H1 (cell line): Measurements from ENCODE around the gene CX3CL1. TPM values are rescaled to one million over a fixed set of nuclear protein-coding genes. Genes with fewer than 3 reads are reported as not detected.

ENCODE experiments used
- CTCF ChIA-PET: fragments of 300-600 bp; sonication (Branson Sonifier 250); formaldehyde crosslinking; loops from one replicate; lab custom pipeline; 2021; ENCODE audit not compliant: partially characterized antibody; lab: Charles Lee
- POLR2A ChIA-PET: fragments of 300-600 bp; sonication (Branson Sonifier 250); formaldehyde crosslinking; loops from one replicate; lab custom pipeline; 2021; ENCODE audit warnings: inconsistent platforms; ENCODE audit not compliant: partially characterized antibody; lab: Charles Lee
- DNase-seq, 2 experiments: peaks; one replicate each; pipeline versions ENCODE4 v3.0.0 to v3.0.0-alpha.2; 2010 to 2022; ENCODE audit warnings: low spot score in 2 of 2, low read depth in 1 of 2, mixed read lengths in 1 of 2
- FAIRE-seq: peaks from 2 replicates; lab custom pipeline; 2011; peaks lifted over from hg19 to GRCh38; lab: Jason Lieb, UNC
- H2AFZ ChIP-seq: 2 replicates; pipeline ENCODE4 v1.8.1; 2012; ENCODE audit warnings: low read length, inconsistent platforms
- H2AK5ac ChIP-seq: 2 replicates; pipeline ENCODE4 v1.6.1; 2013; ENCODE audit warnings: low read depth, low read length
- H2BK120ac ChIP-seq: replicated peaks from 2 replicates; pipeline ENCODE3; 2013; ENCODE audit warnings: low read depth, low read length, inconsistent platforms
- H2BK12ac ChIP-seq: 2 replicates; pipeline ENCODE4 v1.6.1; 2013; ENCODE audit warnings: low read depth, low read length
- H2BK15ac ChIP-seq: 2 replicates; pipeline ENCODE4 v1.6.1; 2013; ENCODE audit warnings: low read length
- H2BK20ac ChIP-seq: 2 replicates; pipeline ENCODE4 v1.6.1; 2013; ENCODE audit warnings: low read length
- H2BK5ac ChIP-seq: 2 replicates; pipeline ENCODE4 v1.6.1; 2013; ENCODE audit warnings: low read depth, low read length
- H3K14ac ChIP-seq: 2 replicates; pipeline ENCODE4 v1.6.1; 2013; ENCODE audit warnings: inconsistent platforms; ENCODE audit not compliant: insufficient read length
- H3K18ac ChIP-seq: 2 replicates; pipeline ENCODE4 v1.6.1; 2013; ENCODE audit warnings: low read length; ENCODE audit errors: extremely low read depth
- H3K23ac ChIP-seq: 2 replicates; pipeline ENCODE4 v1.6.1; 2013; ENCODE audit warnings: inconsistent platforms; ENCODE audit not compliant: insufficient read length
- H3K23me2 ChIP-seq: 2 replicates; pipeline ENCODE4 v1.6.1; 2013; ENCODE audit warnings: low read depth, low read length
- H3K27ac ChIP-seq: 2 replicates; pipeline ENCODE4 v1.6.1; 2011; ENCODE audit warnings: low read depth, low read length, inconsistent platforms
- H3K27me3 ChIP-seq, 4 experiments: replicated peaks in 1 of 4; 1 replicate in 1 of 4; 2 replicates in 3 of 4; pipeline versions ENCODE4 v1.6.1 to v1.8.1; 2011 to 2013; ENCODE audit warnings: low read length in 3 of 4, mild to moderate bottlenecking in 3 of 4, inconsistent platforms in 2 of 4, mixed read lengths in 2 of 4, moderate library complexity in 1 of 4; ENCODE audit not compliant: control insufficient read depth in 3 of 4, insufficient read depth in 3 of 4; ENCODE audit errors: extremely low read depth in 1 of 4
- H3K36me3 ChIP-seq, 4 experiments: 2 replicates each; pipeline versions ENCODE4 v1.6.1 to v1.8.1; 2011 to 2013; ENCODE audit warnings: mild to moderate bottlenecking in 4 of 4, low read length in 3 of 4, moderate library complexity in 2 of 4, control low read depth in 1 of 4, inconsistent platforms in 1 of 4; ENCODE audit not compliant: insufficient read depth in 4 of 4, control insufficient read depth in 2 of 4
- H3K4ac ChIP-seq: replicated peaks from 2 replicates; pipeline ENCODE3; 2013; ENCODE audit warnings: low read length, low read depth, mixed read lengths, inconsistent platforms; ENCODE audit not compliant: insufficient read length
- H3K4me1 ChIP-seq, 4 experiments: replicated peaks in 1 of 4; 1 replicate in 1 of 4; 2 replicates in 3 of 4; pipeline versions ENCODE4 v1.6.1 to v1.8.1; 2011 to 2013; ENCODE audit warnings: low read length in 3 of 4, inconsistent platforms in 2 of 4, mixed read lengths in 1 of 4; ENCODE audit not compliant: insufficient read depth in 4 of 4, control insufficient read depth in 3 of 4
- H3K4me2 ChIP-seq, 2 experiments: 2 replicates each; pipeline versions ENCODE4 v1.6.1 to v1.8.1; 2011 to 2013; ENCODE audit warnings: low read depth in 2 of 2, low read length in 2 of 2, control low read depth in 1 of 2, inconsistent platforms in 1 of 2, mild to moderate bottlenecking in 1 of 2; ENCODE audit not compliant: insufficient read depth in 1 of 2
- H3K4me3 ChIP-seq, 4 experiments: fragments of 200-600, 300-600 bp in 1 of 4; sonication (generic), shearing (Covaris generic), sonication (Bioruptor Twin) in 1 of 4; 2 replicates each; pipeline versions ENCODE4 v1.5.1 to v1.8.1; 2011 to 2016; ENCODE audit warnings: low read length in 4 of 4, low read depth in 3 of 4, control low read depth in 2 of 4, inconsistent platforms in 2 of 4, mild to moderate bottlenecking in 2 of 4, mixed read lengths in 1 of 4, moderate library complexity in 1 of 4; ENCODE audit not compliant: insufficient read depth in 2 of 4; ENCODE audit errors: extremely low read depth in 1 of 4
- H3K56ac ChIP-seq: replicated peaks from 2 replicates; pipeline ENCODE3; 2013; ENCODE audit warnings: low read depth, mild to moderate bottlenecking, mixed read lengths, low read length, inconsistent platforms; ENCODE audit not compliant: insufficient read length
- H3K79me1 ChIP-seq: 2 replicates; pipeline ENCODE4 v1.6.1; 2013; ENCODE audit warnings: low read depth, low read length, control low read depth
- H3K79me2 ChIP-seq, 2 experiments: 2 replicates each; pipeline versions ENCODE4 v1.6.1 to v1.8.1; 2012 to 2013; ENCODE audit warnings: low read length in 2 of 2, mild to moderate bottlenecking in 2 of 2, inconsistent platforms in 1 of 2; ENCODE audit not compliant: insufficient read depth in 2 of 2, control insufficient read depth in 1 of 2
- H3K9ac ChIP-seq, 4 experiments: replicated peaks in 1 of 4; 1 replicate in 1 of 4; 2 replicates in 3 of 4; pipeline versions ENCODE4 v1.6.1 to v1.8.1; 2011 to 2013; ENCODE audit warnings: low read depth in 3 of 4, low read length in 3 of 4, control low read depth in 2 of 4, mild to moderate bottlenecking in 2 of 4, moderate library complexity in 2 of 4, inconsistent platforms in 1 of 4; ENCODE audit errors: extremely low read depth in 1 of 4
- H3K9me3 ChIP-seq, 2 experiments: 2 replicates each; pipeline versions ENCODE4 v1.6.1 to v1.8.1; 2012 to 2013; ENCODE audit warnings: mild to moderate bottlenecking in 2 of 2, moderate library complexity in 2 of 2, control low read depth in 1 of 2, inconsistent platforms in 1 of 2, low read depth in 1 of 2, low read length in 1 of 2, mixed read lengths in 1 of 2; ENCODE audit not compliant: insufficient read depth in 2 of 2
- H4K20me1 ChIP-seq, 2 experiments: replicated peaks in 1 of 2; 2 replicates each; pipeline versions ENCODE3 to v1.8.1; 2011 to 2013; ENCODE audit warnings: inconsistent platforms in 2 of 2, low read length in 2 of 2, mild to moderate bottlenecking in 1 of 2; ENCODE audit not compliant: insufficient read depth in 2 of 2, control insufficient read depth in 1 of 2
- H4K5ac ChIP-seq: 2 replicates; pipeline ENCODE4 v1.6.1; 2013; ENCODE audit warnings: low read length, low read depth, mixed read lengths, inconsistent platforms; ENCODE audit not compliant: insufficient read length
- H4K8ac ChIP-seq: 2 replicates; pipeline ENCODE4 v1.8.0; 2013; ENCODE audit warnings: mild to moderate bottlenecking, moderate library complexity, low read length, inconsistent platforms; ENCODE audit not compliant: insufficient read depth; ENCODE audit errors: extremely low read depth
- H4K91ac ChIP-seq: replicated peaks from 2 replicates; pipeline ENCODE3; 2013; ENCODE audit warnings: low read length, mixed read lengths, inconsistent platforms; ENCODE audit not compliant: insufficient read length
- CBX8 ChIP-seq: fragments of 300-800, 300-1000 bp; sonication (generic); IDR thresholded peaks from 2 replicates; pipeline ENCODE4 v1.7.1; 2016; ENCODE audit warnings: low read depth, low read length, borderline replicate concordance
- CHD1 ChIP-seq: IDR thresholded peaks from 2 replicates; pipeline ENCODE4 v1.6.1; 2012; ENCODE audit warnings: low read depth, low read length, improper control_type of control experiment
- GTF2F1 ChIP-seq: IDR thresholded peaks from 2 replicates; pipeline ENCODE4 v1.6.1; 2012; ENCODE audit warnings: low read depth, low read length, improper control_type of control experiment, borderline replicate concordance
- PHF8 ChIP-seq: fragments of 200-600 bp; sonication (generic); conservative IDR thresholded peaks from 2 replicates; pipeline ENCODE4 v1.7.1; 2012; ENCODE audit warnings: low read depth, mild to moderate bottlenecking, inconsistent platforms, low read length, moderate library complexity
- SUZ12 ChIP-seq: fragments of 200-600 bp; sonication (generic); IDR thresholded peaks from 2 replicates; pipeline ENCODE4 v1.6.1; 2012; ENCODE audit warnings: mild to moderate bottlenecking, inconsistent platforms, low read length, moderate library complexity, mixed read lengths
- WGBS, 2 experiments: shearing (Covaris generic) in 1 of 2; methylation state at CpG; one replicate each; pipeline versions ENCODE4 v1.1.6 to v1.1.7; 2013 to 2015; ENCODE audit warnings: low lambda C conversion rate in 2 of 2, mixed read lengths in 2 of 2, inconsistent platforms in 1 of 2, low coverage in 1 of 2, missing lambda C conversion rate in 1 of 2; ENCODE audit not compliant: insufficient replicate concordance in 2 of 2, insufficient coverage in 1 of 2, insufficient read length in 1 of 2; ENCODE audit errors: extremely low coverage in 1 of 2, missing lambda C conversion rate in 1 of 2; 5-methylcytosine and 5-hydroxymethylcytosine counted together
- polyA plus RNA-seq, 7 experiments: library from polyadenylated mRNA; depleted of rRNA in 3 of 7; stranded (reverse) in 5 of 7; unstranded in 2 of 7; fragments of >200 nt in 5 of 7; fragments of 200-250 nt in 2 of 7; gene quantifications; 1 replicate in 5 of 7; 2 replicates in 1 of 7; 4 replicates in 1 of 7; pipeline versions ENCODE4 v1.2.1 to v1.2.3, GENCODE V29; 2011 to 2013; ENCODE audit warnings: missing spikeins in 2 of 7, mixed read lengths in 2 of 7
- total RNA-seq: library from RNA; stranded (reverse); fragmentation: NEBNext Ultra II Directional; extraction: Animal tissue kit (Norgen Biotek cat#: 25700); gene quantifications from 2 replicates; pipeline ENCODE4 v1.2.1, GENCODE V29; 2021
- TF ChIP-seq, protein P1 (sequence below): IDR thresholded peaks from 2 replicates; pipeline ENCODE4 v1.6.1; 2012; ENCODE audit warnings: low read length, inconsistent platforms
- TF ChIP-seq, protein P2 (sequence below), 3 experiments: IDR thresholded peaks; 1 replicate in 2 of 3; 2 replicates in 1 of 3; pipeline versions ENCODE4 v1.5.1 to v1.6.1; 2011; ENCODE audit warnings: low read length in 3 of 3, mild to moderate bottlenecking in 3 of 3, inconsistent platforms in 2 of 3, low read depth in 1 of 3, moderate library complexity in 1 of 3; ENCODE audit not compliant: insufficient read depth in 1 of 3; ENCODE audit errors: control extremely low read depth in 1 of 3

CX3CL1 gene
- total and polyA plus RNA-seq, 2 of the 8 experiments (the other 6 are each of a cell fraction or from before 2014, with no cell fraction given): 1.4 to 3.0 TPM

DNA sequence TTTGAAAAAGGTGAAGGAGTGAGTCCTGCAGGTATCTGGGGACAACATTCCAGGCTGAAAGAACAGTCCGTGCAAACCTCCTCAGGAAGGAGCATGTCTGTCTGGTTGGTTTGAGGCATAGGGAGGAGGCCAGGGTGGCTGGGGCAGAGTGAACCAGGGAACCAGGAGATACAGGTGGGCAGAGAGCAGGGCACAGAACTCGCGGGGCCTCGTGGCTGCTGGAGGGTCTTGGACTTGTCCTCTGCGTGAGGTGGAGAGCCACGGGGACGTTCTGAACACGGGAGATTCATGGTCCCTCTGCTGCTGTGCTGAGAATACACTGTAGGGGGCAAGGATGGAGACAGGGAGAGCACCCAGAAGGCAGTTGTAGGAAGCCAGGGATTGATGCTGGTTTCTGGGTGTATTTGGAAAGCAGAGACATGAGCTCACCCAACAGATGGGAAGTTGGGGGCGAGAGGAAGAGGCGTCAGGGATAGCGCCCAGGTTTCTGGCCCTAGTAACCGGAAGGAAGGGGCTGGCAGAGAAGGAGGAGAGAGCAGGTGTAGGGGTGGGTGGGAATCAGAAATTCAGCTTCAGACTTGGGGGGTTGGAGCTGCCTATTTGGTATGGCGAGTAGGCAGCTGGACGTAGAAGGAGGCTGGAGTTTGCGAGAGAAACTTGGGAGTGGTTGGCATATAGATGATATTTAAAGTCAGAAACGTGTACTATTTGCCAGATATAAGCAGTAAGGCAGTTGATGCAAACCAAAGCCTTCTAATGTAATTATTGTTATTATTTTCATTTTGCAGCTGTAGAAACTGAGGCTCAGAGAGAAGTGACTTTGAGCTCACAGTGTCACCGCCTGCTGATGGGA is 31.9 kb downstream of the CX3CL1 start, which contains the start of gene CCL17:
Gene CCL17, plus strand, starts transcription at position 803 of the 853 bp plus-strand sequence. CDS start 9,166 bp downstream, outside the sequence.
- H4K91ac ChIP-seq: no peak within 1 kb of the TSS
- FAIRE-seq (no peak), DNase-seq (no peak)
- no peaks in the 10 kb centered on the region; a peak in 1 of 4 replicates for H3K9me3 ChIP-seq
- H3K56ac ChIP-seq: no peak within 1 kb of the TSS
- H3K4me2 ChIP-seq: no peak within 1 kb of the TSS
- H3K27me3 ChIP-seq: no peaks in the 10 kb centered on the region
- no peak within 1 kb of the TSS for H3K4ac ChIP-seq
- H3K14ac ChIP-seq: no peak within 1 kb of the TSS
- H2BK12ac ChIP-seq: no peak within 1 kb of the TSS
- H2BK20ac ChIP-seq: no peak within 1 kb of the TSS
- H2BK5ac ChIP-seq: no peak within 1 kb of the TSS
- peaks cover 9% of the 10 kb centered on the region; the same call in 1 of the 2 replicates for H3K23me2 ChIP-seq
- H4K5ac ChIP-seq: no peak within 1 kb of the TSS
- no peak within 1 kb of the TSS for H3K23ac ChIP-seq
- no peaks in the 10 kb centered on the region for H3K79me1 ChIP-seq
- no peak within 1 kb of the TSS for H2AFZ ChIP-seq
- no peak within 1 kb of the TSS for H3K18ac ChIP-seq
- H4K8ac ChIP-seq: no peak within 1 kb of the TSS
- H2BK15ac ChIP-seq: no peak within 1 kb of the TSS
- no peak within 1 kb of the TSS for H2AK5ac ChIP-seq
- no peaks in the 10 kb centered on the region for H3K36me3 ChIP-seq
- H4K20me1 ChIP-seq: peaks cover 0 to 4% of the 10 kb centered on the region in 2 experiments
- H3K27ac ChIP-seq: no peak within 1 kb of the TSS
- H3K79me2 ChIP-seq: no peaks in the 10 kb centered on the region
- H2BK120ac ChIP-seq: no peak within 1 kb of the TSS
- ChIA-PET POLR2A (interaction anchor here (1.8 kb wide), 1 partner anchor 13 kb away, joined by 10 read pairs; no protein-coding TSS in a partner anchor), CTCF (interaction anchor here (0.6 to 4.3 kb wide), 10 partner anchors 9 to 328 kb away, joined by 3 to 39 read pairs (median 3); partner anchors contain the start of gene ARL2BP)
- no peak within 1 kb of the TSS for H3K4me3 ChIP-seq
- 89% methylated on average over 17 of the region's 17 CpGs; no CpG with 5 or more reads in 1 of the 2 experiments for WGBS, 2 experiments
- no peaks in the 10 kb centered on the region for H3K4me1 ChIP-seq
- no peak within 1 kb of the TSS for H3K9ac ChIP-seq
- TF ChIP-seq, protein P1, sequence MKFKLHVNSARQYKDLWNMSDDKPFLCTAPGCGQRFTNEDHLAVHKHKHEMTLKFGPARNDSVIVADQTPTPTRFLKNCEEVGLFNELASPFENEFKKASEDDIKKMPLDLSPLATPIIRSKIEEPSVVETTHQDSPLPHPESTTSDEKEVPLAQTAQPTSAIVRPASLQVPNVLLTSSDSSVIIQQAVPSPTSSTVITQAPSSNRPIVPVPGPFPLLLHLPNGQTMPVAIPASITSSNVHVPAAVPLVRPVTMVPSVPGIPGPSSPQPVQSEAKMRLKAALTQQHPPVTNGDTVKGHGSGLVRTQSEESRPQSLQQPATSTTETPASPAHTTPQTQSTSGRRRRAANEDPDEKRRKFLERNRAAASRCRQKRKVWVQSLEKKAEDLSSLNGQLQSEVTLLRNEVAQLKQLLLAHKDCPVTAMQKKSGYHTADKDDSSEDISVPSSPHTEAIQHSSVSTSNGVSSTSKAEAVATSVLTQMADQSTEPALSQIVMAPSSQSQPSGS: no peak
- TF ChIP-seq GTF2F1 (no peak), CBX8 (no peak), CHD1 (no peak), SUZ12 (no peak), PHF8 (no peak)
- TF ChIP-seq, protein P2, sequence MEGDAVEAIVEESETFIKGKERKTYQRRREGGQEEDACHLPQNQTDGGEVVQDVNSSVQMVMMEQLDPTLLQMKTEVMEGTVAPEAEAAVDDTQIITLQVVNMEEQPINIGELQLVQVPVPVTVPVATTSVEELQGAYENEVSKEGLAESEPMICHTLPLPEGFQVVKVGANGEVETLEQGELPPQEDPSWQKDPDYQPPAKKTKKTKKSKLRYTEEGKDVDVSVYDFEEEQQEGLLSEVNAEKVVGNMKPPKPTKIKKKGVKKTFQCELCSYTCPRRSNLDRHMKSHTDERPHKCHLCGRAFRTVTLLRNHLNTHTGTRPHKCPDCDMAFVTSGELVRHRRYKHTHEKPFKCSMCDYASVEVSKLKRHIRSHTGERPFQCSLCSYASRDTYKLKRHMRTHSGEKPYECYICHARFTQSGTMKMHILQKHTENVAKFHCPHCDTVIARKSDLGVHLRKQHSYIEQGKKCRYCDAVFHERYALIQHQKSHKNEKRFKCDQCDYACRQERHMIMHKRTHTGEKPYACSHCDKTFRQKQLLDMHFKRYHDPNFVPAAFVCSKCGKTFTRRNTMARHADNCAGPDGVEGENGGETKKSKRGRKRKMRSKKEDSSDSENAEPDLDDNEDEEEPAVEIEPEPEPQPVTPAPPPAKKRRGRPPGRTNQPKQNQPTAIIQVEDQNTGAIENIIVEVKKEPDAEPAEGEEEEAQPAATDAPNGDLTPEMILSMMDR (IDR thresholded peaks at IDR 0.05; ENCODE audit: control extremely low read depth in 1 of 3, insufficient read depth in 1 of 3, low read depth in 1 of 3, low read length in 3 of 3): no peak
